ENCODE data around the gene RTRAF.

The RTRAF gene

GRCh38 chr14:52051871-52052270 lies 62.5 kb downstream of the RTRAF start:
- DNase-seq, result no peak

GRCh38 chr14:52052288-52052943 lies 63.1 kb downstream of the RTRAF start:
- DNase-seq, result no peak

- no peak for DNase-seq
Measured at GRCh38 chr14:52053044-52053443, 63.7 kb downstream of the RTRAF start.

GRCh38 chr14:52054678-52055077 lies 65.3 kb downstream of the RTRAF start:
- DNase-seq, result no peak

- no peak for DNase-seq
Measured at GRCh38 chr14:52055167-52055566, 65.8 kb downstream of the RTRAF start.

- DNase-seq, result no peak
Measured at GRCh38 chr14:52058341-52058740, 69.0 kb downstream of the RTRAF start.

GRCh38 chr14:52059649-52060048 lies 70.3 kb downstream of the RTRAF start:
- no peak for DNase-seq

- DNase-seq, result no peak
Measured at GRCh38 chr14:52060080-52060479, 70.7 kb downstream of the RTRAF start.

All from activated CD4-positive, CD25-positive, alpha-beta regulatory T cell (primary cell).